ENCODE results near the gene SLC7A5.

DNA sequence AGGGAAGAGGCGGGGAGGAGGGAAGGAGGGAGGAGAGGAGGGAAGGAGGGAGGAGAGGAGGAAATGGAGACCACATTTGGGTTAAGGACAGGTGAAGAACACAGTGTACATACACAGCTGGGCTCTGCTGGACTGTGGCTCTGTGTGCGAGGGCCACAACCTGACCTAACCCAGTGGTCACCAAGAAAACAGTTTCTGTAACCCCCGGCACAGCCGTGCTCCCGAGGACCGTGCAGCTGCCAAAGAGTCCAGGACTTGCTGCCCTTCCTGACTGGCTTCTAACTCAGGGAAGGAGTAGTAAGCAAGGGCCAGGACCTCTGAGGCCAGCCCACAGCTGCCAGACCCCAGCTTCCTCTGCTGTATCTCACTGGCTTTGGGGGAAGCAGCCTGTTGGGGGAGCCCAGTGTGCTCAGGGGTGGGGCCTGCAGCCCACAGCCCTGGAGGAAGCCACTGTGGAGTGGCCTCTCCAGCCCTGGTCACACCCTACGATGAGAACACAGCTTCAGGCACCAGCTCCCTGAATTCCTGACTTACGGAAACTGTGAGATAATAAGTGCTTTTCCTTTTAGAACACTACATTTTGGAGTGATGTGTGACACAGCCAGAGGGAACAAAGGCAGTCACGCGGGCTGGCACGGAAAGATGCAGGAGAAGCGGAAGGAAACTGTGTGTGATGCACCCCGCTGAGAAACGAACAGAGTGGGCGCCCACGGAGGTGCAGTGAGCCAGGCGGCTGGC, 32.3 kb downstream of the SLC7A5 start:
- TF ChIP-seq POLR2A (IDR thresholded peaks at IDR 0.05; ENCODE audit: low read depth, low read length) (no peak), POLR2AphosphoS5 (IDR thresholded peaks at IDR 0.05; ENCODE audit: low read depth, low read length) (no peak; the same call in 1 of the 2 replicates), TAF1 (IDR thresholded peaks at IDR 0.05; ENCODE audit: low read depth, low read length) (no peak), SPI1 (IDR thresholded peaks at IDR 0.05; ENCODE audit: low read depth, low read length) (no peak)
